Tibial nerve (tissue), 4 donors: ENCODE measurements around the gene TGFBI. TPM values are rescaled to one million over a fixed set of nuclear protein-coding genes. Genes with fewer than 3 reads are reported as not detected.

Source experiments
- DNase-seq, 2 donors: peaks; one replicate each; pipeline ENCODE4 v3.0.0-alpha.2; 2019; ENCODE audit warnings: low spot score in 2 of 2
- H3K27ac ChIP-seq, 4 donors: fragments of 200-600 bp; sonication (generic) in 3 of 4; one replicate each; pipeline ENCODE4 v1.5.1; 2017 to 2019; ENCODE audit warnings: mild to moderate bottlenecking in 1 of 4
- H3K27me3 ChIP-seq, 2 donors: fragments of 200-600 bp; sonication (generic) in 1 of 2; one replicate each; pipeline versions ENCODE4 v1.5.1 to v1.6.0; 2017 to 2019
- H3K36me3 ChIP-seq, 3 donors: fragments of 200-600 bp; sonication (generic); one replicate each; pipeline ENCODE4 v1.5.1; 2018 to 2019
- H3K4me1 ChIP-seq, 4 donors: fragments of 200-600 bp; sonication (generic) in 3 of 4; one replicate each; pipeline ENCODE4 v1.5.1; 2017 to 2019
- H3K4me3 ChIP-seq, 4 donors: fragments of 200-600 bp; sonication (generic) in 3 of 4; one replicate each; pipeline ENCODE4 v1.5.1; 2017 to 2019; ENCODE audit warnings: mild to moderate bottlenecking in 1 of 4, moderate library complexity in 1 of 4
- H3K9me3 ChIP-seq, 4 donors: fragments of 200-600 bp; sonication (generic) in 3 of 4; one replicate each; pipeline ENCODE4 v1.5.1; 2017 to 2019
- CTCF ChIP-seq, 5 experiments: fragments of 200-600 bp in 3 of 5; fragments of 450-650 bp in 2 of 5; sonication (generic) in 3 of 5; IDR thresholded peaks; one replicate each; pipeline ENCODE4 v1.5.1; 2016 to 2019; ENCODE audit warnings: antibody characterized with exemption in 5 of 5, mild to moderate bottlenecking in 3 of 5, moderate library complexity in 2 of 5
- EP300 ChIP-seq, 2 donors: sonication (generic); formaldehyde crosslinking; IDR thresholded peaks; one replicate each; pipeline ENCODE4 v1.6.1; 2017; ENCODE audit warnings: antibody characterized with exemption in 2 of 2, mild to moderate bottlenecking in 1 of 2
- POLR2A ChIP-seq, 2 donors: fragments of 450-650 bp; IDR thresholded peaks; one replicate each; pipeline ENCODE4 v1.6.1; 2017; ENCODE audit warnings: antibody characterized with exemption in 2 of 2, mild to moderate bottlenecking in 2 of 2, moderate library complexity in 2 of 2
- WGBS, 2 donors: methylation state at CpG; one replicate each; pipeline ENCODE4 v1.1.5; 2018; 5-methylcytosine and 5-hydroxymethylcytosine counted together
- total RNA-seq, 4 donors: library from RNA; depleted of rRNA; stranded (reverse); fragments of >200 nt; gene quantifications; one replicate each; pipeline ENCODE4 v1.1.0, GENCODE V29; 2016

TGFBI gene
- total RNA-seq, 4 donors from 2014 or later = 158 to 291 (median 212) TPM

- Histone ChIP-seq H3K4me1 (peaks cover 0 to 14% (median 0%) of the 10 kb centered on the region in 4 donors), H3K36me3 (no peaks in the 10 kb centered on the region), H3K9me3 (no peaks in the 10 kb centered on the region), H3K4me3 (no peak overlapping the region), H3K27ac (peak overlapping the region in 2 of 4 donors; percentile 50 to 76), H3K27me3 (no peaks in the 10 kb centered on the region)
- WGBS, 2 donors = 66 to 77% methylated on average over 3 of the region's 3 CpGs
- DNase-seq = no peak
- TF ChIP-seq EP300 (IDR thresholded peaks at IDR 0.05) (no peak), POLR2A (IDR thresholded peaks at IDR 0.05) (no peak), CTCF (IDR thresholded peaks at IDR 0.05) (no peak)
These were observed 42.4 kb upstream of the TGFBI start for GRCh38 chr5:135986401-135986800.

- WGBS, 2 donors = 45 to 52% methylated on average over 3 of the region's 3 CpGs
- Histone ChIP-seq H3K36me3 (no peaks in the 10 kb centered on the region), H3K27me3 (no peaks in the 10 kb centered on the region), H3K27ac (peak overlapping the region in 2 of 4 donors; percentile 50 to 76), H3K4me3 (no peak overlapping the region), H3K4me1 (peaks cover 0 to 14% (median 0%) of the 10 kb centered on the region in 4 donors), H3K9me3 (no peaks in the 10 kb centered on the region)
- no peak for DNase-seq
- no peak for TF ChIP-seq POLR2A (IDR thresholded peaks at IDR 0.05)
- TF ChIP-seq EP300 (IDR thresholded peaks at IDR 0.05) = no peak
- TF ChIP-seq CTCF (IDR thresholded peaks at IDR 0.05) = no peak
These were observed 41.8 kb upstream of the TGFBI start for GRCh38 chr5:135986891-135987401.

GRCh38 chr5:135988546-135988945, 40.2 kb upstream of the TGFBI start:
- Histone ChIP-seq H3K4me3 (no peak overlapping the region), H3K27me3 (no peaks in the 10 kb centered on the region), H3K9me3 (no peaks in the 10 kb centered on the region), H3K4me1 (peaks cover 0 to 24% (median 2%) of the 10 kb centered on the region in 4 donors), H3K27ac (no peak overlapping the region), H3K36me3 (no peaks in the 10 kb centered on the region)
- TF ChIP-seq POLR2A (IDR thresholded peaks at IDR 0.05) (no peak), EP300 (IDR thresholded peaks at IDR 0.05) (no peak), CTCF (IDR thresholded peaks at IDR 0.05) (no peak)
- 73 to 83% methylated on average over 3 of the region's 3 CpGs for WGBS, 2 donors
- no peak for DNase-seq

- TF ChIP-seq EP300 (IDR thresholded peaks at IDR 0.05) (no peak), CTCF (IDR thresholded peaks at IDR 0.05) (no peak), POLR2A (IDR thresholded peaks at IDR 0.05) (no peak)
- Histone ChIP-seq H3K36me3 (no peaks in the 10 kb centered on the region), H3K4me1 (peaks cover 0 to 35% (median 7%) of the 10 kb centered on the region in 4 donors), H3K27me3 (no peaks in the 10 kb centered on the region), H3K4me3 (no peak overlapping the region), H3K9me3 (no peaks in the 10 kb centered on the region), H3K27ac (no peak overlapping the region)
- 88% methylated on average over 7 of the region's 7 CpGs for WGBS, 2 donors
- no peak for DNase-seq
These were observed 39.1 kb upstream of the TGFBI start for GRCh38 chr5:135989686-135990085.

GRCh38 chr5:135990528-135991255, 38.1 kb upstream of the TGFBI start:
- Histone ChIP-seq H3K36me3 (no peaks in the 10 kb centered on the region), H3K27me3 (no peaks in the 10 kb centered on the region), H3K9me3 (no peaks in the 10 kb centered on the region), H3K4me1 (peaks cover 0 to 38% (median 9%) of the 10 kb centered on the region in 4 donors), H3K4me3 (no peak overlapping the region), H3K27ac (no peak overlapping the region)
- DNase-seq = no peak
- TF ChIP-seq CTCF (IDR thresholded peaks at IDR 0.05) (no peak), EP300 (IDR thresholded peaks at IDR 0.05) (no peak), POLR2A (IDR thresholded peaks at IDR 0.05) (no peak)
- 73 to 74% methylated on average over 20 to 21 of the region's 21 CpGs for WGBS, 2 donors
